Activated T-helper 1 cell treated with anti-CD3 and anti-CD28 coated beads, Interleukin-12 subunit alpha, Interleukin-12 subunit beta, Interleukin-2, Interleukin-4 antibody, amounts not matched to agents 30 ng/mL and 10 ng/mL and 1 ng/mL, durations not matched to agents 14 hours and 24 hours and 36 hours (primary cell): ENCODE data around the gene EIPR1. TPM values are rescaled to one million over a fixed set of nuclear protein-coding genes. Genes with fewer than 3 reads are reported as not detected.
"Not testable (repeated sequence)": the region's sequence is repeated elsewhere in the genome, so short reads cannot be mapped to it uniquely, and the experiment has no call there.

Experiments used
- DNase-seq: peaks from one replicate; pipeline ENCODE4 v3.0.0; 2021; ENCODE audit warnings: low spot score
- H3K27ac Mint-ChIP-seq: one replicate; pipeline ENCODE4 v1.8.0; 2021; ENCODE audit warnings: mild to moderate bottlenecking, mixed read lengths
- H3K27me3 Mint-ChIP-seq: one replicate; pipeline ENCODE4 v1.8.0; 2022; ENCODE audit warnings: mild to moderate bottlenecking, moderate library complexity, mixed read lengths; ENCODE audit not compliant: insufficient read depth
- H3K36me3 Mint-ChIP-seq: one replicate; pipeline ENCODE4 v1.8.0; 2021; ENCODE audit warnings: low read depth, mixed read lengths
- H3K4me1 Mint-ChIP-seq: one replicate; pipeline ENCODE4 v1.8.0; 2021; ENCODE audit warnings: low read depth, mixed read lengths
- H3K4me3 Mint-ChIP-seq: one replicate; pipeline ENCODE4 v1.8.0; 2021; ENCODE audit warnings: mild to moderate bottlenecking, moderate library complexity, mixed read lengths
- H3K9me3 Mint-ChIP-seq: one replicate; pipeline ENCODE4 v1.8.0; 2021; ENCODE audit warnings: mixed read lengths
- intact Hi-C: fragments of 100-400 bp; cut with micrococcal nuclease; formaldehyde crosslinking; loops from one replicate; pipeline ENCODE4 v1.15.1; 2024
- total RNA-seq: library from RNA; stranded (reverse); gene quantifications from 2 replicates; pipeline ENCODE4 v1.2.3, GENCODE V29; 2022

EIPR1 gene
- total RNA-seq, 1 donor from 2014 or later, result 53.8 TPM

DNA sequence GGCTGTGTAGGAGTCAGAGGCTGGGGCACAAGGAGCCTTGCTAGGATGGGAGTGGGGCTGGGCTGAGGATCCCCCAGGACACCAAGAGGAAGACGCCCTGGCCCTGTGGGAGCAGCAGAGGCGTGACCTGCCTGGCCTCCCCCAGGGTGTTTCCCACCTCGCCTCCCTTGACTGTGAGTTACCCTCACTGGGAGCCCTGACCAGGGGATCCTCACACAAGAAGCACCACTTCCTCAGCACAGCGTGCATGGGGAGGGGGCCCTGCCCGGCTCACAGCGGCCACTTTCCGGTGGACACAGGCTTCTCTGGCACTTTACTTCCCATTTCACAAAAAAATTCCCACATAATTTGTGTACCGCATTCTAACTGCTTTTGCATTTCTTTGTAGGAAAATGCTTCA lies 187.7 kb downstream of the EIPR1 start:
- no peaks in the 10 kb centered on the region for H3K27me3 Mint-ChIP-seq
- H3K36me3 Mint-ChIP-seq, result peaks cover 5% of the 10 kb centered on the region
- DNase-seq, result no peak
- no peak overlapping the region for H3K27ac Mint-ChIP-seq
- H3K9me3 Mint-ChIP-seq, result no peaks in the 10 kb centered on the region
- no peaks in the 10 kb centered on the region for H3K4me1 Mint-ChIP-seq
- H3K4me3 Mint-ChIP-seq, result no peak overlapping the region
- intact Hi-C loops, result no loop called here

DNA sequence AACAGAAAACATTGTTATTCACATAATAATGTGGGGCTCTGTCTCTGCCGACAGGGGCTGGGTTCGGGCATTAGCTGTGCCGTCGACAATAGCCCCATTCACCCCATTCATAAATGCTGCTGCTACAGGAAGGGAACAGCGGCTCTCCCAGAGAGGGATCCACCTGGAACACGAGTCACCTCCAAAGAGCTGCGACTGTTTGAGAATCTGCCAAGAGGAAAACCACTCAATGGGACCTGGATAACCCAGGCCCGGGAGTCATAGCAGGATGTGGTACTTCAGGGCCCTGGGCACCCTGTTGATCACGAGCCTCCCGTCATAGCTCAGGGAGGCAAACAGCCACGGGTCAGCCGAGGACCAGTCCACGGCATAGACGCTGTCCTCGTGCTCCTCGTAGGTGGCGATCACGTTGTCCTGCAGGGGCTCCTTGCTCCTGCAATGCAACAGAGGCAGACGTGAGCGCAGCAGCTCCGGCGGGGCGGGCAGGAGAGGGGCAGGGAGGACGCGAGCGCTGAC lies 188.5 kb downstream of the EIPR1 start:
- Mint-ChIP-seq H3K4me3 (no peak overlapping the region), H3K27me3 (no peaks in the 10 kb centered on the region), H3K4me1 (no peaks in the 10 kb centered on the region), H3K36me3 (peaks cover 6% of the 10 kb centered on the region), H3K9me3 (no peaks in the 10 kb centered on the region), H3K27ac (no peak overlapping the region)
- intact Hi-C loops, result no loop called here
- DNase-seq, result no peak

DNA sequence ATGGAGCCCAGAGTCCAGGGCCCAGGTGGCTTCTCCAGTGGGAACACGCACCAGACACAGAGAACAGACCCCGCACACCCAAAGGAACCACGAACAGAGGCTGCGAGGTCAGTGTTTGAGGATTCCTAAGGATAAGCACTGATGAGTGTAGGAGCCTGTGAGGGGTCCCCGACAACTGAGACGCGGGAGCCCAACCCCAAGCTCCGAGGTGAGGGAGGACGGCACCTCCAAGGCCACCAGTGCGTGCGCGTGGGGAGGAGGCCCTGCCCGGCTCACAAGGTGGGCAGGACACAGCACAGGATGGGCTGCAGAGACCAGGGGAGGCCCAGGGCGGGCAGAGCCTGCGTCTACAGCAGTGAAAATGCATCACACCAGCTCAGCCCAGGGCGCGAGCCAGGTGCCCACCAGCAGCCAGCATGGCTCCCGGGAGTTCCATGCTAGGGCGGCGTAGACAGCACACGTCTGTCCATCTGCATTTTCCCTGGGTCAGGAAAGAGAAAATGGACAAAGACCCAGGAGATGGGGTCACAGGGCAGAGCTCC lies 189.1 kb downstream of the EIPR1 start:
- Mint-ChIP-seq H3K27me3 (no peaks in the 10 kb centered on the region), H3K36me3 (peaks cover 7% of the 10 kb centered on the region), H3K4me1 (no peaks in the 10 kb centered on the region), H3K4me3 (no peak overlapping the region), H3K9me3 (no peaks in the 10 kb centered on the region), H3K27ac (no peak overlapping the region)
- no peak for DNase-seq
- intact Hi-C loops, result no loop called here

DNA sequence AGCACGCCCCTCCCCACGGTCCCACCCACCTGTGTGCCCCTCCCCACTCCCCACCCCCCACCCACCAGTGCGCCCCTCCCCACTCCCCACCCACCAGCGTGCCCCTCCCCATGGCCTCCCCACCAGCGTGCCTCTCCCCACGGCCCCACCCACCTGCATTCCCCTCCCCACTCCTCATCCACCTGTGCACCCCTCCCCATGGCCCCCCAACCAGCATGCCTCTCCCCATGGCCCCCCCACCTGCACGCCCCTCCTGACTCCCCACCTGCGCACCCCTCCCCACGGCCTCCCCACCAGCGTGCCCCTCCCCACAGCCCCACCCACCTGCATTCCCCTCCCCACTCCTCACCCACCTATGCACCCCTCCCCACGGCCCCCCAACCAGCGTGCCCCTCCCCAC lies 190.2 kb downstream of the EIPR1 start:
- intact Hi-C loops, result no loop called here
- Mint-ChIP-seq H3K27ac (no peak overlapping the region), H3K36me3 (peaks cover 7% of the 10 kb centered on the region), H3K9me3 (no peaks in the 10 kb centered on the region), H3K4me3 (no peak overlapping the region), H3K27me3 (no peaks in the 10 kb centered on the region), H3K4me1 (no peaks in the 10 kb centered on the region)
- no peak for DNase-seq

DNA sequence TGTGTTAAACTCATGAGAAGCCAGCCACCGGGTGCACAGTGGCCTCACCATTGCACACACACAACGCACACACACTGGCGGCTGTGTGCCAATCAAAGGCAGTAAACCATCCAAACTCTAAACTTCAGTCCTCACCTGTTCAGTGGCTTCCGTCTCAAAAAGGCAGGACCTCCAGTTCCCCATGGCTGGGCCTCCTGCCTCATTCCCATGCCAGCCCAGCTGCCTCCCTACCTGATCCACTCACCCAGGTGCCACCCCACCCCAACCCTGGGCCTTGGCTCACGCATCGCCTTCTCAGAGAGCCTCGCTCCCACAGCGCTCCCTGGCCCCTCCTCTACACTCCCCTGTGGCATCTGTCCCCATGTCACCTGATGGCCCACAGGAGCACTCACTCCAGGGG lies 190.9 kb downstream of the EIPR1 start:
- H3K27me3 Mint-ChIP-seq, result no peaks in the 10 kb centered on the region
- H3K27ac Mint-ChIP-seq, result no peak overlapping the region
- peaks cover 7% of the 10 kb centered on the region for H3K36me3 Mint-ChIP-seq
- no peak overlapping the region for H3K4me3 Mint-ChIP-seq
- H3K9me3 Mint-ChIP-seq, result no peaks in the 10 kb centered on the region
- intact Hi-C loops, result no loop called here
- no peak for DNase-seq
- H3K4me1 Mint-ChIP-seq, result no peaks in the 10 kb centered on the region

DNA sequence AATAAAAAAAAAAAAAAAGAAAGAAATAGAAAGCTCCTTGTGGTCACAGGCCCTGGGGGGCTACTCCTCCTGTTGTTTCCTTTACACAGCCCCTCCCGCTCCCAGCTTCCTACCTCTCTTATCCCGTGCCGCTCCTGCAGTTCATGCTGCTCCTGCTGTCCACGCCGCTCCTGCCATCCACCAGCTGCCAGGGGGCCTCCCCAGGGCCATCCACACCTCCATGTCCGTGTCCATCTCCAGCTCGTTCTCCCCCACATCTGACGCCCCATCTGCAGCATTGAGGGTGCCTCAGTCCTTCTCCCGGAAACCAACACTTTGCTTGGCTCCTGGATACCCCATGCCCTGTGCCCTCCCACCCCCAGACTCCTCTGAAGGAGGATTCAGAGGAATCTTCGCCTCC lies 191.7 kb downstream of the EIPR1 start:
- Mint-ChIP-seq H3K4me1 (no peaks in the 10 kb centered on the region), H3K9me3 (no peaks in the 10 kb centered on the region), H3K27ac (no peak overlapping the region), H3K36me3 (peaks cover 8% of the 10 kb centered on the region), H3K4me3 (no peak overlapping the region), H3K27me3 (no peaks in the 10 kb centered on the region)
- no peak for DNase-seq
- intact Hi-C loops, result no loop called here

DNA sequence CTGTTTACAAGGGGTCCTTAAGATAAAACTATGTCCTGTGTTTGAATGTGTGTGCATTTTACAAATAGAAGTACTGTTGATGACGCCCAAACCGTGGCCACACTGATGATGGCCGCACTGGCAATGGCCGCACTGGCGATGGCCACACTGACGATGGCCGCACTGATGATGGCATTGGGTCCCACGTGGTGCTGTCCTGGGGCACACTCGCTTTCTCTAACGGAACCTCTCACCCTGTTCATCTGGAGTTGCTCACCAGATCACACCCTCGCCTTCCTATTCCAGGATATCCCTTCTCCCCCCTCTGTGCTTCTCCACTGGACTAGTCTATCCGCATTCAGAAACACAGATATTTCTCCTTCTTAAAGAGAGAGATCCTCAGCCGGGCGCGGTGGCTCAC lies 192.4 kb downstream of the EIPR1 start:
- no peak for DNase-seq
- no peaks in the 10 kb centered on the region for H3K4me1 Mint-ChIP-seq
- H3K36me3 Mint-ChIP-seq, result peaks cover 8% of the 10 kb centered on the region
- no peaks in the 10 kb centered on the region for H3K27me3 Mint-ChIP-seq
- intact Hi-C loops, result no loop called here
- no peak overlapping the region for H3K27ac Mint-ChIP-seq
- H3K4me3 Mint-ChIP-seq, result no peak overlapping the region
- H3K9me3 Mint-ChIP-seq, result no peaks in the 10 kb centered on the region

DNA sequence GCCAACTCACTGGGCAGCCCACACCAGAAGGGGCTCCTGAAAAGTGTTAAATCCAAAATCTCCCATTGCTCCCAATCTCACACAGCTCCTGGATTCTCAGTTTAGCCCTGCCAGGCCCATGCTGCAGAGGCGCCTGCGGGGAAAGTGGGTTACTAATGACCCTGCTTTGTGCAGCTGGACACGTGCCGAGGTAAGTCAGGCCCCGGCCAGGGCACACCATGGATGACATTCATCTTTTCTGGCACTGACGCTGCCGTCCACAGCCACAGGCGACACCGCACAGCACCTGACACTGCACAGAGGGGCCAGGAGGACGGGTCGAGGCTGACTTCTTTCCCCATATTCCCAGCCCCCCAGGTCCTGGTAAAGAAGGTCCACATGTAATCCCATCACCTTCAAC lies 193.5 kb downstream of the EIPR1 start:
- no peaks in the 10 kb centered on the region for H3K9me3 Mint-ChIP-seq
- peaks cover 8% of the 10 kb centered on the region for H3K36me3 Mint-ChIP-seq
- H3K27ac Mint-ChIP-seq, result no peak overlapping the region
- no peaks in the 10 kb centered on the region for H3K27me3 Mint-ChIP-seq
- no peak overlapping the region for H3K4me3 Mint-ChIP-seq
- H3K4me1 Mint-ChIP-seq, result no peaks in the 10 kb centered on the region
- DNase-seq, result no peak
- intact Hi-C loops, result no loop called here

DNA sequence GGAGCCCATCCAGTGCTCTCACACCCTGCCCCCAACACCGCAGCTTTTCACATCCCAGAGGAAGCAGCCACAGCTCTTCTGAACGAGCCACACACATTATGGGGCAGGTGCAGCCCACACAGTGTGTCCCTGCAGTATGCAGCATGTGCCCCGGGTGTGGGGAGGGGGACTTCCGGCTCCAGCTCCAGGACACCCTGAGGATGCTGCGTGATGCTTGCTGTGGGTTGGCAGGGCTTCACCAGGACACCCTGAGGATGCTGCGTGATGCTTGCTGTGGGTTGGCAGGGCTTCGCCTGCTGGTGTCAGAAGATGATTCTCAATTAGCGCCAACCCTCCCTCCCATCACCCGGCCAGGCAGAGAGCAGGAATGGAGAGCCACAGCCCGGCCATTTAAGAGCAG lies 193.9 kb downstream of the EIPR1 start:
- intact Hi-C loops, result no loop called here
- no peak for DNase-seq
- no peaks in the 10 kb centered on the region for H3K9me3 Mint-ChIP-seq
- no peak overlapping the region for H3K4me3 Mint-ChIP-seq
- H3K27ac Mint-ChIP-seq, result peak overlapping the region; percentile 65
- H3K36me3 Mint-ChIP-seq, result peaks cover 7% of the 10 kb centered on the region
- no peaks in the 10 kb centered on the region for H3K27me3 Mint-ChIP-seq
- H3K4me1 Mint-ChIP-seq, result no peaks in the 10 kb centered on the region

DNA sequence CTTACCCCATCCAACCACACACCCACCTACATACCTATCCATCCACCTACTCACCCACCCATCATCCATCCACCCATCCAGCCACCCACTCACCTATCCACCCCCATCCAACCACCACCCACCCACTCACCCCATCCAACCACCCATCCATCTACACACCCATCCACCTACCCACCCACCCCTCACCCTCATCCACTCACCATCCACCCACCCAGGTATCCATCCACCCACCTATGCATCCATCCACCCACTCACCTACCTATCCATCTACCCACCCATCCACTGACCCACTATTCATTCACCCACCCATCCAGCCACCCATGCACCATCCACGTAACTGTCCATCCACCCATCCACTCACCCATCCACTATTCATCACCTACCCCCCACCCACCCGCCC lies 194.8 kb downstream of the EIPR1 start:
- Mint-ChIP-seq H3K4me1 (no peaks in the 10 kb centered on the region), H3K36me3 (peaks cover 7% of the 10 kb centered on the region), H3K27me3 (no peaks in the 10 kb centered on the region), H3K27ac (no peak overlapping the region), H3K9me3 (no peaks in the 10 kb centered on the region), H3K4me3 (no peak overlapping the region)
- intact Hi-C loops, result no loop called here
- no peak for DNase-seq

DNA sequence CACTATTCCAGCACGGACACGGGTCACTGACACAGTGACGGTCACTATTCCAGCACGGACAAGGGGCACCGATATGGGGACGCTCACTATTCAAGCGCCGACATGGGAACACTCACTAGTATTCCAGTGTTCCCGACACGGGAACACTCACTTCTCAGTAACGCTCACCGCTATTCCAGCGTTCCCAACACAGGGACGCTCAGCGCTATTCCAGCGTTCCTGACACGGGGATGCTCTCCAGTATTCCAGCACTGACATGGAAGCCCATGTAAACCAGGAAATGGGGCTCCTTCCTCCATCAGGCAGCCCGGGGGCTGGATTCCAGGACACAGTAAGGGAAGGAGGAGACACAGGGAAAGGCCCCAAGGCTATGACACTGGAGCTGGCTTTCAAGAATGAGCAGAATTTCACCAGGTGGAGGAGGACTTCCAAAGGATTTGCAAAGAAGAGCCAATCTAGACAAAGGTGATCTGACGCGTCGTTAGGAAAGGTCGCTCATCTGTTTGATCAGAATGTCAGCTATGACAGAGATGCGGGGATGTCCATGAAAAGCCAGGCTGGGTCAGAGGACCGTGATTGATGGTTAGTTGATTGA lies 196.1 kb downstream of the EIPR1 start:
- intact Hi-C loops, result no loop called here
- DNase-seq, result no peak
- H3K4me3 Mint-ChIP-seq, result no peak overlapping the region
- H3K4me1 Mint-ChIP-seq, result no peaks in the 10 kb centered on the region
- no peak overlapping the region for H3K27ac Mint-ChIP-seq
- no peaks in the 10 kb centered on the region for H3K27me3 Mint-ChIP-seq
- peaks cover 7% of the 10 kb centered on the region for H3K36me3 Mint-ChIP-seq
- H3K9me3 Mint-ChIP-seq, result no peaks in the 10 kb centered on the region

DNA sequence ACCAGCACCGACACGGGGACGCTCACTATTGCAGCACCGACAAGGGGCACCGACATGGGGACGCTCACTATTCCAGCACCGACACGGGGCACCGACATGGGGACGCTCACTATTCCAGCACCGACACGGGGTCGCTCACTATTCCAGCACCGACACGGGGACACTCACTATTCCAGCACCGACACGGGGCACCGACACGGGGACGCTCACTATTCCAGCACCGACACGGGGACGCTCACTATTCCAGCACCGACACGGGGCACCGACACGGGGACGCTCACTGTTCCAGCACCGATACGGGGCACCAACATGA lies 196.8 kb downstream of the EIPR1 start:
- H3K9me3 Mint-ChIP-seq, DNase-seq, H3K4me3 Mint-ChIP-seq, H3K4me1 Mint-ChIP-seq, intact Hi-C loops, H3K36me3 Mint-ChIP-seq, H3K27ac Mint-ChIP-seq, H3K27me3 Mint-ChIP-seq: not testable (repeated sequence)

DNA sequence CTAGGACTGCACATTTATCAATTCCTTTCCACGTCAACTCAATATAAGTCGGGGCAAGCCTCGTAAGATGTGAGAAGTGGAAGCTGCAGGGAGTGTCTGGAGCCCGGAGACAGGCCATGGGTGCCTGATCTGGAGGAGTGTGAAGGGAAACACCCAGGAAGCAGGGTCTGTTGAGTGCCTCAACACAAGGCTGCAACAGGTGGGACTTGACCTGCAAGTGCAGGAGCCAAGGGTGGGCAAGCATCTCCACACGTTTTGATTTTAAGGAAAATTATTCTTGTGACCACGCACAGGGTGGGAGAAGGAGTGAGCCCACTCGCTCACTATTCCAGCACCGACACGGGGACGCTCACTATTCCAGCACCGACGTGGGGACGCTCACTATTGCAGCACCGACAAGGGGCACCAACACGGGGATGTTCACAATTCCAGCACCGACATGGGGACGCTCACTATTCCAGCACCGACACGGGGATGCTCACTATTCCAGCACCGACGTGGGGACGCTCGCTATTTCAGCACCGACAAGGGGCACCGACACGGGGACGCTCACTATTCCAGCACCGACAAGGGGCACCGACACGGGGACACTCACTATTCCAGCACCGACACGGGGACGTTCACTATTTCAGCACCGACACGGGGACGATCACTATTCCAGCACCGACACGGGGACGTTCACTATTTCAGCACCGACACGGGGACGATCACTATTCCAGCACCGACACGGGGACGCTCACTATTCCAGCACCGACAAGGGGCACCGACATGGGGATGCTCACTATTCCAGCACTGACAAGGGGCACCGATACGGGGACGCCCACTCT lies 197.3 kb downstream of the EIPR1 start:
- no peak overlapping the region for H3K27ac Mint-ChIP-seq
- intact Hi-C loops, result no loop called here
- no peak for DNase-seq
- H3K4me1 Mint-ChIP-seq, result no peaks in the 10 kb centered on the region
- H3K9me3 Mint-ChIP-seq, result no peaks in the 10 kb centered on the region
- no peak overlapping the region for H3K4me3 Mint-ChIP-seq
- H3K36me3 Mint-ChIP-seq, result peaks cover 5% of the 10 kb centered on the region
- H3K27me3 Mint-ChIP-seq, result no peaks in the 10 kb centered on the region
